Panc1 (cell line): ENCODE results near the gene NEURL1B. TPM values are rescaled to one million over a fixed set of nuclear protein-coding genes. Genes with fewer than 3 reads are reported as not detected.
A peak's percentile ranks its signal among the peaks of the same experiment; 100 is the strongest.

Experiments
- ATAC-seq: fragments of 200-7000 bp; cut with Tn5 transposase; 2 replicates; pipeline ENCODE4 v1.9.1; 2020; ENCODE audit warnings: mild to moderate bottlenecking, moderate library complexity
- BruUV-seq: library from RNA; stranded (reverse); fragments of 400-500 nt; replicated peaks from 2 replicates; lab custom pipeline; 2021; lab: Mats Ljungman, UMichigan
- CTCF ChIA-PET: fragments of 300-600 bp; sonication (Branson Sonifier 250); formaldehyde crosslinking; loops from one replicate; lab custom pipeline; 2022; ENCODE audit warnings: antibody characterized with exemption; lab: Charles Lee
- POLR2A ChIA-PET: fragments of 300-600 bp; sonication (Branson Sonifier 250); formaldehyde crosslinking; loops from one replicate; lab custom pipeline; 2022; ENCODE audit warnings: antibody characterized with exemption; lab: Charles Lee
- DNase-seq: peaks from one replicate; pipeline ENCODE4 v3.0.0-alpha.2; 2010; ENCODE audit warnings: low read depth, low spot score
- H3K27ac ChIP-seq: 2 replicates; pipeline ENCODE4 v1.5.1; 2011; ENCODE audit warnings: mild to moderate bottlenecking, low read length, inconsistent platforms
- H3K27me3 ChIP-seq: fragments of 200-500 bp; sonication (Bioruptor generic); 2 replicates; pipeline ENCODE4 v1.6.0; 2014; ENCODE audit warnings: low read length, inconsistent platforms; ENCODE audit not compliant: control insufficient read depth, insufficient read depth
- H3K36me3 ChIP-seq: fragments of 200-500 bp; sonication (Bioruptor generic); 2 replicates; pipeline ENCODE4 v1.5.1; 2014; ENCODE audit warnings: inconsistent platforms, mild to moderate bottlenecking, low read length, moderate library complexity; ENCODE audit not compliant: control insufficient read depth, insufficient read depth
- H3K4me1 ChIP-seq: 2 replicates; pipeline ENCODE4 v1.5.1; 2011; ENCODE audit warnings: inconsistent platforms, mild to moderate bottlenecking, low read length, moderate library complexity; ENCODE audit not compliant: control insufficient read depth, insufficient read depth
- H3K4me3 ChIP-seq, 2 experiments: 2 replicates each; pipeline ENCODE4 v1.5.1; 2011 to 2012; ENCODE audit warnings: low read depth in 2 of 2, low read length in 2 of 2, mild to moderate bottlenecking in 2 of 2, inconsistent platforms in 1 of 2, moderate library complexity in 1 of 2
- H3K9me3 ChIP-seq: fragments of 200-500 bp; sonication (Bioruptor generic); 2 replicates; pipeline ENCODE4 v1.5.1; 2014; ENCODE audit warnings: low read depth, mild to moderate bottlenecking, inconsistent platforms, low read length, moderate library complexity; ENCODE audit not compliant: control insufficient read depth, insufficient read depth
- POLR2AphosphoS5 ChIP-seq: IDR thresholded peaks from 2 replicates; pipeline ENCODE4 v1.6.1; 2012; ENCODE audit warnings: mild to moderate bottlenecking, low read depth, low read length, moderate library complexity
- SIN3A ChIP-seq: IDR thresholded peaks from 2 replicates; pipeline ENCODE4 v1.6.1; 2012; ENCODE audit warnings: low read depth, mild to moderate bottlenecking, low read length, moderate library complexity, borderline replicate concordance; ENCODE audit not compliant: insufficient read depth
- TCF7L2 ChIP-seq: IDR thresholded peaks from 2 replicates; pipeline ENCODE4 v1.6.1; 2011; ENCODE audit warnings: mild to moderate bottlenecking, low read depth, low read length, inconsistent platforms
- in situ Hi-C: cut with HindIII; loops from 2 replicates; pipeline ENCODE4 v1.10.0; 2016; ENCODE audit warnings: low sequenced_read_pairs, low pct_unique_long_range_greater_than_20kb
- intact Hi-C: fragments of 100-400 bp; cut with micrococcal nuclease; formaldehyde crosslinking; loops from one replicate; pipeline ENCODE4 v1.10.0; 2022; ENCODE audit not compliant: unreplicated experiment
- total RNA-seq: library from RNA; stranded (reverse); gene quantifications from one replicate; pipeline ENCODE4 v1.2.1, GENCODE V29; 2021; ENCODE audit not compliant: unreplicated experiment
- TF ChIP-seq, protein P1 (sequence below), 2 experiments: IDR thresholded peaks; 2 replicates each; pipeline ENCODE4 v1.6.1; 2011 to 2012; ENCODE audit warnings: low read depth in 2 of 2, control low read depth in 1 of 2, low read length in 1 of 2, mild to moderate bottlenecking in 1 of 2, moderate library complexity in 1 of 2; ENCODE audit not compliant: insufficient read depth in 1 of 2
- TF ChIP-seq, protein P2 (sequence below): fragments of 450-650 bp; IDR thresholded peaks from 2 replicates; pipeline ENCODE4 v1.5.1; 2017; ENCODE audit warnings: mild to moderate bottlenecking

The NEURL1B gene
- total RNA-seq, 1 experiment from 2014 or later: 5.3 TPM

DNA sequence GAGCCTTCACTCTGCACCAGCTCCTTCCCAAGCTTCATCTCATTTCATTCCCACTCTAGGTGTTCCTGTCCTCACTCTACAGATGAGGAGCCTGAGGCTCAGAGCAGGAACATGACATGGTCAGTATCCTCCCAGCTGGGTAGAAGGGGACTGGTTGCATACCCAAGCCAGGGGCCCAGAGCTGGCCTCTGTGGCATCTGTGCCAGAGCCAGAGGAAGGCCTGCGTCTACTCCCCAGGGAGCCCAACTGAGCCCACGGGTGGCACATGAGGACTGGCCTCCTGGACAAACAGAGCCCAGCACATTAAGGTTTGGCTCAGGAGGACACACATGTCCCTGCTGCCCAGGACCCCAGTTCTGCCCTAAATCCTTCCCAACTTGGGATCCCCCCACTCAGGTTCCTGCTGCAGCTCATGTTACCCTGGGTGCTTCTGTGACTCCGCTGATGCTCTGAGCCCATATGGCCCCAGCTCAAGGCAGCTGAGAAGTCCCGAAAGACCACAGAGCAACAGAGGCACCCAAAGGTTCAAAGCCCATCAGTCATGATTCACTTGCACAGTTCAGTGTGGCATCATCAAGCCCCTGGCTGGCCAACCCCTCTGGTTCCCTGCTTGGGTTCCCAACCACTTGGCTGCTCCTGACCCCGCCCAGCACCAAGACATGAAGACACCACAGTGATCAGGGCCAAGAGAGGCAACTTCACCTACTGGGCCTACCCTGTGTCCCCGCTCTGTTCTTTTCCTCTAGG is 8.5 kb upstream of the NEURL1B start:
- no peak for DNase-seq
- BruUV-seq: no TSS peak
- H3K4me3 ChIP-seq: no peak overlapping the region
- in situ Hi-C loops (no loop called here), intact Hi-C loops (no loop called here)
- no peaks in the 10 kb centered on the region for H3K36me3 ChIP-seq
- no peaks in the 10 kb centered on the region for H3K4me1 ChIP-seq
- TF ChIP-seq, protein P1, sequence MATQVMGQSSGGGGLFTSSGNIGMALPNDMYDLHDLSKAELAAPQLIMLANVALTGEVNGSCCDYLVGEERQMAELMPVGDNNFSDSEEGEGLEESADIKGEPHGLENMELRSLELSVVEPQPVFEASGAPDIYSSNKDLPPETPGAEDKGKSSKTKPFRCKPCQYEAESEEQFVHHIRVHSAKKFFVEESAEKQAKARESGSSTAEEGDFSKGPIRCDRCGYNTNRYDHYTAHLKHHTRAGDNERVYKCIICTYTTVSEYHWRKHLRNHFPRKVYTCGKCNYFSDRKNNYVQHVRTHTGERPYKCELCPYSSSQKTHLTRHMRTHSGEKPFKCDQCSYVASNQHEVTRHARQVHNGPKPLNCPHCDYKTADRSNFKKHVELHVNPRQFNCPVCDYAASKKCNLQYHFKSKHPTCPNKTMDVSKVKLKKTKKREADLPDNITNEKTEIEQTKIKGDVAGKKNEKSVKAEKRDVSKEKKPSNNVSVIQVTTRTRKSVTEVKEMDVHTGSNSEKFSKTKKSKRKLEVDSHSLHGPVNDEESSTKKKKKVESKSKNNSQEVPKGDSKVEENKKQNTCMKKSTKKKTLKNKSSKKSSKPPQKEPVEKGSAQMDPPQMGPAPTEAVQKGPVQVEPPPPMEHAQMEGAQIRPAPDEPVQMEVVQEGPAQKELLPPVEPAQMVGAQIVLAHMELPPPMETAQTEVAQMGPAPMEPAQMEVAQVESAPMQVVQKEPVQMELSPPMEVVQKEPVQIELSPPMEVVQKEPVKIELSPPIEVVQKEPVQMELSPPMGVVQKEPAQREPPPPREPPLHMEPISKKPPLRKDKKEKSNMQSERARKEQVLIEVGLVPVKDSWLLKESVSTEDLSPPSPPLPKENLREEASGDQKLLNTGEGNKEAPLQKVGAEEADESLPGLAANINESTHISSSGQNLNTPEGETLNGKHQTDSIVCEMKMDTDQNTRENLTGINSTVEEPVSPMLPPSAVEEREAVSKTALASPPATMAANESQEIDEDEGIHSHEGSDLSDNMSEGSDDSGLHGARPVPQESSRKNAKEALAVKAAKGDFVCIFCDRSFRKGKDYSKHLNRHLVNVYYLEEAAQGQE (IDR thresholded peaks at IDR 0.05; ENCODE audit: insufficient read depth in 1 of 2, low read depth in 2 of 2, low read length in 1 of 2): no peak
- TF ChIP-seq TCF7L2 (no peak), POLR2AphosphoS5 (no peak), SIN3A (no peak)
- TF ChIP-seq, protein P2, sequence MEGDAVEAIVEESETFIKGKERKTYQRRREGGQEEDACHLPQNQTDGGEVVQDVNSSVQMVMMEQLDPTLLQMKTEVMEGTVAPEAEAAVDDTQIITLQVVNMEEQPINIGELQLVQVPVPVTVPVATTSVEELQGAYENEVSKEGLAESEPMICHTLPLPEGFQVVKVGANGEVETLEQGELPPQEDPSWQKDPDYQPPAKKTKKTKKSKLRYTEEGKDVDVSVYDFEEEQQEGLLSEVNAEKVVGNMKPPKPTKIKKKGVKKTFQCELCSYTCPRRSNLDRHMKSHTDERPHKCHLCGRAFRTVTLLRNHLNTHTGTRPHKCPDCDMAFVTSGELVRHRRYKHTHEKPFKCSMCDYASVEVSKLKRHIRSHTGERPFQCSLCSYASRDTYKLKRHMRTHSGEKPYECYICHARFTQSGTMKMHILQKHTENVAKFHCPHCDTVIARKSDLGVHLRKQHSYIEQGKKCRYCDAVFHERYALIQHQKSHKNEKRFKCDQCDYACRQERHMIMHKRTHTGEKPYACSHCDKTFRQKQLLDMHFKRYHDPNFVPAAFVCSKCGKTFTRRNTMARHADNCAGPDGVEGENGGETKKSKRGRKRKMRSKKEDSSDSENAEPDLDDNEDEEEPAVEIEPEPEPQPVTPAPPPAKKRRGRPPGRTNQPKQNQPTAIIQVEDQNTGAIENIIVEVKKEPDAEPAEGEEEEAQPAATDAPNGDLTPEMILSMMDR: no peak
- POLR2A ChIA-PET: no interaction called here
- no peaks in the 10 kb centered on the region; the same call in 1 of the 2 replicates for H3K27me3 ChIP-seq
- H3K9me3 ChIP-seq: no peaks in the 10 kb centered on the region
- peak; percentile 47; the same call in 1 of the 2 replicates for ATAC-seq
- CTCF ChIA-PET: no interaction called here
- H3K27ac ChIP-seq: no peak overlapping the region

DNA sequence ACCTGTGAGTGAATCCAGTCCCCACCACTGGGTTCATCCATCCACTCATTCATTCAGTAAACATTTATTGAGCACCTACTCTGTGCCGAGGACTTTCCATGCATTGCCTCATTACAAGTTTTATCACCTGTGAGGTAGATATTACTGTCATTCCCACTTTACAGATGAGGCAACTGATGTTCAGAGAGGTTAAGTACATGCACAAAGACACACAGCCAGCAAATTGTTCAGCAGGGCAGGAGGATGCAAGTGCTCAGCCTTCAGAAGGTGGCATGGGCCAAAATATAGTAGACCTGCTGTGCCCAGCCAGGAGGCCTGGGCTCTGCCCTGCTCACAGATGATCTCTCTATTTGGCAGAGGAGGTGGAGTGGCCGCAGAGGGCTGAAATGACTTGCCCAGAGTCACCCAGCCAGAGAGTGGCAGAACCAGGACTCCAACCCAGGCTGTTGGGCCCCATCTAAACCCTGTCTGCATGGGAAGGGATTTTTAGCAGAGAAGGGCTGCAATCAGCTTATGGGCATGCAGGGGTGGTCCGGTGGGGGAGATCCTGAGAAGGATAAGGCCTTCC is 7.6 kb upstream of the NEURL1B start:
- no peaks in the 10 kb centered on the region for H3K4me1 ChIP-seq
- ATAC-seq (no peak), DNase-seq (no peak)
- H3K9me3 ChIP-seq: no peaks in the 10 kb centered on the region
- TF ChIP-seq, protein P2: no peak
- TF ChIP-seq POLR2AphosphoS5 (no peak), TCF7L2 (no peak), SIN3A (no peak)
- TF ChIP-seq, protein P1 (IDR thresholded peaks at IDR 0.05; ENCODE audit: insufficient read depth in 1 of 2, low read depth in 2 of 2, low read length in 1 of 2): no peak
- in situ Hi-C loops: no loop called here
- H3K4me3 ChIP-seq: no peak overlapping the region
- no peaks in the 10 kb centered on the region for H3K36me3 ChIP-seq
- ChIA-PET POLR2A (no interaction called here), CTCF (no interaction called here)
- no peaks in the 10 kb centered on the region; the same call in 1 of the 2 replicates for H3K27me3 ChIP-seq
- intact Hi-C loops: no loop called here
- BruUV-seq: no TSS peak
- no peak overlapping the region for H3K27ac ChIP-seq
